Mesothelial cell of epicardium (in vitro differentiated cells): ENCODE results near the gene ETNK2. TPM values are rescaled to one million over a fixed set of nuclear protein-coding genes. Genes with fewer than 3 reads are reported as not detected.

Source experiments
- DNase-seq, 2 experiments: peaks; one replicate each; pipeline ENCODE4 v3.0.0; 2021; ENCODE audit warnings: low spot score in 2 of 2; ENCODE audit not compliant: unreplicated experiment in 2 of 2
- H3K27ac Mint-ChIP-seq: 2 replicates; pipeline ENCODE4 v1.8.0; 2021; ENCODE audit warnings: mixed read lengths
- H3K27me3 Mint-ChIP-seq: 2 replicates; pipeline ENCODE4 v1.8.0; 2021; ENCODE audit warnings: low read depth, mixed read lengths
- H3K36me3 Mint-ChIP-seq: 2 replicates; pipeline ENCODE4 v1.8.0; 2021; ENCODE audit warnings: mixed read lengths
- H3K4me1 Mint-ChIP-seq: 2 replicates; pipeline ENCODE4 v1.8.0; 2021; ENCODE audit warnings: mixed read lengths
- H3K4me3 Mint-ChIP-seq: 2 replicates; pipeline ENCODE4 v1.8.0; 2021; ENCODE audit warnings: mild to moderate bottlenecking, moderate library complexity, mixed read lengths
- H3K9me3 Mint-ChIP-seq: 2 replicates; pipeline ENCODE4 v1.8.0; 2021; ENCODE audit warnings: mixed read lengths
- total RNA-seq: library from RNA; stranded (reverse); gene quantifications from 3 replicates; pipeline ENCODE4 v1.2.1, GENCODE V29; 2021
- TF ChIP-seq, protein P1 (sequence below): fragments of 200-600 bp; sonication (generic); IDR thresholded peaks from one replicate; pipeline ENCODE4 v1.5.0; 2021; ENCODE audit warnings: antibody characterized with exemption; ENCODE audit not compliant: unreplicated experiment

Gene ETNK2
- total RNA-seq, 1 donor from 2014 or later: 19.2 TPM

GRCh38 chr1:204116539-204116938 lies 35.3 kb downstream of the ETNK2 start:
- peaks cover 16% of the 10 kb centered on the region for H3K36me3 Mint-ChIP-seq
- H3K4me3 Mint-ChIP-seq: no peak overlapping the region
- no peak for DNase-seq
- no peaks in the 10 kb centered on the region for H3K27me3 Mint-ChIP-seq
- H3K27ac Mint-ChIP-seq: no peak overlapping the region
- no peaks in the 10 kb centered on the region for H3K9me3 Mint-ChIP-seq
- H3K4me1 Mint-ChIP-seq: no peaks in the 10 kb centered on the region
- TF ChIP-seq, protein P1, sequence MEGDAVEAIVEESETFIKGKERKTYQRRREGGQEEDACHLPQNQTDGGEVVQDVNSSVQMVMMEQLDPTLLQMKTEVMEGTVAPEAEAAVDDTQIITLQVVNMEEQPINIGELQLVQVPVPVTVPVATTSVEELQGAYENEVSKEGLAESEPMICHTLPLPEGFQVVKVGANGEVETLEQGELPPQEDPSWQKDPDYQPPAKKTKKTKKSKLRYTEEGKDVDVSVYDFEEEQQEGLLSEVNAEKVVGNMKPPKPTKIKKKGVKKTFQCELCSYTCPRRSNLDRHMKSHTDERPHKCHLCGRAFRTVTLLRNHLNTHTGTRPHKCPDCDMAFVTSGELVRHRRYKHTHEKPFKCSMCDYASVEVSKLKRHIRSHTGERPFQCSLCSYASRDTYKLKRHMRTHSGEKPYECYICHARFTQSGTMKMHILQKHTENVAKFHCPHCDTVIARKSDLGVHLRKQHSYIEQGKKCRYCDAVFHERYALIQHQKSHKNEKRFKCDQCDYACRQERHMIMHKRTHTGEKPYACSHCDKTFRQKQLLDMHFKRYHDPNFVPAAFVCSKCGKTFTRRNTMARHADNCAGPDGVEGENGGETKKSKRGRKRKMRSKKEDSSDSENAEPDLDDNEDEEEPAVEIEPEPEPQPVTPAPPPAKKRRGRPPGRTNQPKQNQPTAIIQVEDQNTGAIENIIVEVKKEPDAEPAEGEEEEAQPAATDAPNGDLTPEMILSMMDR: no peak

DNA sequence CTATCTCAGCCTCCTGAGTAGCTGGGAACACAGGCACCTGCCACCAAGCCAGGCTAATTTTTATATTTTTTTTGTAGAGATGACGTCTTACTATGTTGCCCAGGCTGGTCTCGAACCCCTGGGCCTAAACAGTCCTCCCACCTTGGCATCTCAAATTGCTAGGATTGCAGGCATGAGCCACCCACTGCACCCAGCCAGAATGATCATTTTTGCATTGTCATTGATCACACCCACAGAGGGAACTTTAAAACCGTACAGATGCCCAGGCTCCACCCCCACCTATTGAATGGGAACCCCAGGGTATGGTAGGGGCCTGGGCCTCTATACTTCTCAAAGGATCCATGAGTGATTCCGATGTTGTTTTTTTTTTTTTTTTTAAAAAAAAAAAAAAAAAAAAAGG lies 36.7 kb downstream of the ETNK2 start:
- Mint-ChIP-seq H3K27me3 (no peaks in the 10 kb centered on the region), H3K4me3 (no peak overlapping the region), H3K4me1 (peaks cover 4% of the 10 kb centered on the region), H3K27ac (no peak overlapping the region), H3K36me3 (peaks cover 14% of the 10 kb centered on the region), H3K9me3 (no peaks in the 10 kb centered on the region)
- TF ChIP-seq, protein P1: no peak
- no peak for DNase-seq

GRCh38 chr1:204114606-204115005 lies 37.2 kb downstream of the ETNK2 start:
- H3K27me3 Mint-ChIP-seq: no peaks in the 10 kb centered on the region
- no peak overlapping the region for H3K4me3 Mint-ChIP-seq
- TF ChIP-seq, protein P1: no peak
- peaks cover 4% of the 10 kb centered on the region for H3K4me1 Mint-ChIP-seq
- H3K9me3 Mint-ChIP-seq: no peaks in the 10 kb centered on the region
- DNase-seq: no peak
- peaks cover 14% of the 10 kb centered on the region for H3K36me3 Mint-ChIP-seq
- H3K27ac Mint-ChIP-seq: no peak overlapping the region

- H3K27me3 Mint-ChIP-seq: no peaks in the 10 kb centered on the region
- TF ChIP-seq, protein P1: no peak
- H3K9me3 Mint-ChIP-seq: no peaks in the 10 kb centered on the region
- H3K4me1 Mint-ChIP-seq: peaks cover 7% of the 10 kb centered on the region
- H3K4me3 Mint-ChIP-seq: no peak overlapping the region
- H3K36me3 Mint-ChIP-seq: peaks cover 12% of the 10 kb centered on the region
- H3K27ac Mint-ChIP-seq: no peak overlapping the region
- DNase-seq: no peak
Measured at GRCh38 chr1:204113896-204114295, 37.9 kb downstream of the ETNK2 start.

DNA sequence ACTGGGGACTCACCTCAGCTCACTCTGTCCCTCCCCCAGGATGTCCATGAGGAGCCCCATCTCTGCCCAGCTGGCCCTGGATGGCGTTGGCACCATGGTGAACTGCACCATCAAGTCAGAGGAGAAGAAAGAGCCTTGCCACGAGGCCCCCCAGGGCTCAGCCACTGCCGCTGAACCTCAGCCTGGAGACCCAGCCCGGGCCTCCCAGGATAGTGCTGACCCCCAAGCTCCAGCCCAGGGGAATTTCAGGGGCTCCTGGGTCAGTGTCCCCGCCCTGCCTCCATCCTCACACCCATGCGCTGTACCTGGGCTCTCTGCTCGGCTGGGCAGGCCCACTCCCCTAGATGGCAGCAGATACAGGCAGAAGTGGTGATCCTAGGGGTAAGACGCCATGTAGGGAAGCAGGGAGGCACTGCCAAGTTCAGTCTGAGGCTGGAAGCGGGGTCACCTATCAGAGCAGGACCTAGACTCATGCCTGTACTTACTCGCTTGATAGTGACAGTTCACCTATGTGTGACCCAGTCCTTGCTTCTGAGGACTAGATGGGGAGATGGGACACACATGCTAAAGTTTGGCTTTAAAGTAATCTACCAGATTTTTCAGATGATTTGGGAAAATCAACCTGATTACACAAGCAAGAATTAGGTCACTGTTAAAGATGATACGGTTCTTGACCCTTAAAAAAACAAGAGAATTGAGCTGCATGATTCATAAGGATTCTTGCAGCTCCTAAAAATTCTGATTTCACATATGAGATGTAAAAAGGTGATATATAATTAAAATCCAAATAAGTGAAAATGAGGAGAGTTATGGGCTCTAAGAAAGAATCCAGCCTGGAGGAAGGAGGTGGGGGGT lies 38.7 kb downstream of the ETNK2 start:
- TF ChIP-seq, protein P1: no peak
- H3K36me3 Mint-ChIP-seq: peaks cover 7% of the 10 kb centered on the region
- no peaks in the 10 kb centered on the region for H3K27me3 Mint-ChIP-seq
- peaks cover 15% of the 10 kb centered on the region for H3K4me1 Mint-ChIP-seq
- no peak for DNase-seq
- no peak overlapping the region for H3K27ac Mint-ChIP-seq
- no peaks in the 10 kb centered on the region for H3K9me3 Mint-ChIP-seq
- no peak overlapping the region for H3K4me3 Mint-ChIP-seq
